Liver (tissue), 3 donors: ENCODE data around the gene BTLA.

ENCODE experiments used
- ATF3 ChIP-seq: IDR thresholded peaks from 2 replicates; pipeline ENCODE4 v1.6.1; 2016; ENCODE audit warnings: antibody characterized with exemption
- CTCF ChIP-seq: fragments of 150-350 bp; IDR thresholded peaks from 2 replicates; pipeline ENCODE4 v1.5.1; 2017; ENCODE audit warnings: improper control_type of control experiment, low read depth, low read length; ENCODE audit not compliant: missing input control
- EGR1 ChIP-seq, 2 donors: IDR thresholded peaks; 2 replicates each; pipeline ENCODE4 v1.6.1; 2016 to 2018; ENCODE audit warnings: antibody characterized with exemption in 2 of 2, low read depth in 2 of 2
- FOXA2 ChIP-seq: IDR thresholded peaks from 2 replicates; pipeline ENCODE4 v1.6.1; 2016; ENCODE audit warnings: antibody characterized with exemption
- JUND ChIP-seq, 2 donors: IDR thresholded peaks; 2 replicates each; pipeline ENCODE4 v1.6.1; 2016; ENCODE audit warnings: antibody characterized with exemption in 2 of 2
- MAX ChIP-seq: IDR thresholded peaks from 2 replicates; pipeline ENCODE4 v1.6.1; 2016; ENCODE audit warnings: antibody characterized with exemption
- RXRA ChIP-seq, 2 donors: IDR thresholded peaks; 2 replicates each; pipeline ENCODE4 v1.6.1; 2017 to 2018; ENCODE audit warnings: antibody characterized with exemption in 2 of 2, mild to moderate bottlenecking in 1 of 2
- SP1 ChIP-seq: IDR thresholded peaks from 2 replicates; pipeline ENCODE4 v1.6.1; 2018; ENCODE audit warnings: antibody characterized with exemption, mild to moderate bottlenecking
- ZBTB33 ChIP-seq: IDR thresholded peaks from 2 replicates; pipeline ENCODE4 v1.6.1; 2016; ENCODE audit warnings: antibody characterized with exemption
- donor health status: healthy.
- donor health status: healthy.

GRCh38 chr3:112463250-112463649 lies 36.0 kb downstream of the BTLA start:
- TF ChIP-seq JUND (IDR thresholded peaks at IDR 0.05) (no peak), FOXA2 (no peak), CTCF (no peak), EGR1 (IDR thresholded peaks at IDR 0.05; ENCODE audit: low read depth in 2 of 2) (no peak), ATF3 (no peak), SP1 (no peak), ZBTB33 (no peak), MAX (no peak), RXRA (IDR thresholded peaks at IDR 0.05) (no peak)
